ENCODE data around the gene EXOC6. TPM values are rescaled to one million over a fixed set of nuclear protein-coding genes. Genes with fewer than 3 reads are reported as not detected.

The EXOC6 gene
- total and polyA plus RNA-seq, 2 donors from 2014 or later = 9.5 to 17.0 TPM

DNA sequence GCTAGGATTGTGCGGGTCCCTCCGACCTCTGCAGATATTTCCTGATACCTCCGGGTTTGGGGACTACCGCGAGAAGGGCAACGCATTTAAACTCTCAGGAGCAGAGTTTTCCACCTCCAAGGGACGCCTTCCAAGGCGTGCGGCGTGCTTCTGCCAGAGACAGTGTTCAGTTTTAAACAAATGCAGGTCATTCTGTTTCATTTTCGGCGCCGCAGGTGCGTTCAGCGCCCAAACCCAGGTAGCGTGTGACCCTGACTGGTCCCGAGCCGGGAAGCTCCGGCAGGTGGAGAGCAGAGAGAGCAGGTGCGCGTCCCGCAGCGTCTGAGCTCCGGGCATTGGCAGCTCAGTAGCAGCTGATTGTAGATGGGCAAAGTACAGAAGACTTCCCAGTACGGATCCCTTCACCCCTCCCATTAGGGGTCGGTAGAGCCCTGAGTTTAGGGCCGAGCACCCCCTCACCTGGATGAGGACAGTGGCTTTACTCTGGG, 223.9 kb downstream of the EXOC6 start:
- peak overlapping the region in 1 of 3 donors; percentile 0 for H3K9ac ChIP-seq (ENCODE audit: low read length in 3 of 3)
- peaks cover 71% of the 10 kb centered on the region for H3K27me3 ChIP-seq (ENCODE audit: control insufficient read depth, insufficient read depth, low read length)
- TF ChIP-seq, protein P1, sequence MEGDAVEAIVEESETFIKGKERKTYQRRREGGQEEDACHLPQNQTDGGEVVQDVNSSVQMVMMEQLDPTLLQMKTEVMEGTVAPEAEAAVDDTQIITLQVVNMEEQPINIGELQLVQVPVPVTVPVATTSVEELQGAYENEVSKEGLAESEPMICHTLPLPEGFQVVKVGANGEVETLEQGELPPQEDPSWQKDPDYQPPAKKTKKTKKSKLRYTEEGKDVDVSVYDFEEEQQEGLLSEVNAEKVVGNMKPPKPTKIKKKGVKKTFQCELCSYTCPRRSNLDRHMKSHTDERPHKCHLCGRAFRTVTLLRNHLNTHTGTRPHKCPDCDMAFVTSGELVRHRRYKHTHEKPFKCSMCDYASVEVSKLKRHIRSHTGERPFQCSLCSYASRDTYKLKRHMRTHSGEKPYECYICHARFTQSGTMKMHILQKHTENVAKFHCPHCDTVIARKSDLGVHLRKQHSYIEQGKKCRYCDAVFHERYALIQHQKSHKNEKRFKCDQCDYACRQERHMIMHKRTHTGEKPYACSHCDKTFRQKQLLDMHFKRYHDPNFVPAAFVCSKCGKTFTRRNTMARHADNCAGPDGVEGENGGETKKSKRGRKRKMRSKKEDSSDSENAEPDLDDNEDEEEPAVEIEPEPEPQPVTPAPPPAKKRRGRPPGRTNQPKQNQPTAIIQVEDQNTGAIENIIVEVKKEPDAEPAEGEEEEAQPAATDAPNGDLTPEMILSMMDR (IDR thresholded peaks at IDR 0.05; ENCODE audit: borderline replicate concordance, extremely low read depth, insufficient read depth) = no peak
- H3K36me3 ChIP-seq (ENCODE audit: control insufficient read depth in 2 of 3, insufficient read depth in 3 of 3, low read length in 3 of 3) = no peaks in the 10 kb centered on the region
- DNase-seq (no peak), FAIRE-seq (no peak)
- intact Hi-C loops (cut with DNase I) = no loop called here
- H3K4me1 ChIP-seq (ENCODE audit: control insufficient read depth in 2 of 3, insufficient read depth in 2 of 3, low read depth in 1 of 3, low read length in 3 of 3) = peaks cover 0 to 26% (median 0%) of the 10 kb centered on the region in 3 donors
- no peak overlapping the region for H3K27ac ChIP-seq (ENCODE audit: low read depth in 2 of 2, low read length in 2 of 2)
- peak overlapping the region in 2 of 3 donors; percentile 57 to 73 for H3K4me3 ChIP-seq (ENCODE audit: low read length in 3 of 3)
- no peaks in the 10 kb centered on the region for H3K9me3 ChIP-seq (ENCODE audit: control insufficient read depth in 2 of 3, insufficient read depth in 1 of 3, low read length in 3 of 3)

DNA sequence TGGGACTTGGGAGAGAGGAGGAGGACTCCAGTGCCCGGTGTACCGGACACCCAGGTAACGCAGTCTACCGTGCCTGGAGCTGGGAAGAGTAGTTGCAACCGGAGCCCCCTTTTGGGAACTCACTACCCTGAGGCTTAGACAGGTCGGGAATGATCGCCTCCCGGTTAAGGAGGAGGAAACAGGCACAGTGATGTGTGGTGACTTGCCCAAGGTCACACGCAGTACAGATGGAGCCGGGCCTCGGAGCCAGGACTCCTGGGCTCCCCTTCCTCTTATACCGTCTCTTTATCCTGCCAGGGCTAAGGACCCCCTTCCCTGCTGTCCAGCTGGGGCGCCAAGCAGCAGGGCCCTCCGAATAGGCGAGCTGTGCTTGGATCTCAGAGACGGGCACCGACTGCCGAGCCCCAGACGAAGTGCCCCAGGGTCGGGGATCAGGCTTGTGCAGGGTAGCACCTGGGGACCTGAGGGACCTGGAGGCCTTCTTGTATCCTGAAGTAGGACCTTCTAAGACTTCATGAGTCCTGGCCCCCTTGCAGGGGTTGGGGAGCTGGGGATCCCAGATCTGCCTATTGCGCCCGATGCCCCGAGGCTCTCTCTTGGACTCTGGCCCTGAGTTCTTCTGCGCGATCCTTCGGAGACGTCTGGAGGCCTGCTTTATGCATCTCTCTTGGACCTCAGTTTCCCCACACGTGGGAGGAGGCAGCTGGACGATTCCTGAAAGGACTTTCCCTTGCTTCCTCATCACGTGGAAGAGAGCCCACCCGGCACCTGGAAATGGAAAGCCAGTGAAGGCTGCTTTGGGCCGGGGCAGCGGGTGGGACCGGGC, 224.6 kb downstream of the EXOC6 start:
- Histone ChIP-seq H3K9me3 (ENCODE audit: control insufficient read depth in 2 of 3, insufficient read depth in 1 of 3, low read length in 3 of 3) (no peaks in the 10 kb centered on the region), H3K27me3 (ENCODE audit: control insufficient read depth, insufficient read depth, low read length) (peaks cover 71% of the 10 kb centered on the region), H3K9ac (ENCODE audit: low read length in 3 of 3) (no peak overlapping the region), H3K36me3 (ENCODE audit: control insufficient read depth in 2 of 3, insufficient read depth in 3 of 3, low read length in 3 of 3) (no peaks in the 10 kb centered on the region), H3K4me1 (ENCODE audit: control insufficient read depth in 2 of 3, insufficient read depth in 2 of 3, low read depth in 1 of 3, low read length in 3 of 3) (peaks cover 0 to 26% (median 0%) of the 10 kb centered on the region in 3 donors), H3K27ac (ENCODE audit: low read depth in 2 of 2, low read length in 2 of 2) (no peak overlapping the region), H3K4me3 (ENCODE audit: low read length in 3 of 3) (peak overlapping the region in 1 of 3 donors; percentile 73)
- TF ChIP-seq, protein P1 (IDR thresholded peaks at IDR 0.05; ENCODE audit: borderline replicate concordance, extremely low read depth, insufficient read depth) = no peak
- no peak for FAIRE-seq
- DNase-seq = no peak
- intact Hi-C loops (cut with DNase I) = no loop called here

DNA sequence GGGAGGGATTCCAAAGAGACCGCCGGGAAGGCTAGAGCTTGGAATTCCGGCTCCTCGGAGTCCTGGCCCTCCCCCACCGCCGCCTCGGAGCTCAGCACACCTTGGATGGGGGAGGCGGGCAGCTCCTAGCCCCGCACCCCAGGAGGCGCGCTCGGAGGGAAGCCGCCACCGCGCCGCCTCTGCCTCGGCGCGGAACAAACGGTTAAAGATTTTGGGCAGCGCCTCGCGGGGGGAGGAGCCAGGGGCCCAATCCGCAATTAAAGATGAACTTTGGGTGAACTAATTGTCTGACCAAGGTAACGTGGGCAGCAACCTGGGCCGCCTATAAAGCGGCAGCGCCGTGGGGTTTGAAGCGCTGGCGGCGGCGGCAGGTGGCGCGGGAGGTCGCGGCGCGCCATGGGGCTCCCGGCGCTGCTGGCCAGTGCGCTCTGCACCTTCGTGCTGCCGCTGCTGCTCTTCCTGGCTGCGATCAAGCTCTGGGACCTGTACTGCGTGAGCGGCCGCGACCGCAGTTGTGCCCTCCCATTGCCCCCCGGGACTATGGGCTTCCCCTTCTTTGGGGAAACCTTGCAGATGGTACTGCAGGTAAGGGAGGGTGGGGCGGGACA, 225.3 kb downstream of the EXOC6 start, which contains the start of gene CYP26A1:
CYP26A1 (plus strand) TSS at position 355 of the 608 bp plus-strand sequence; CDS start at position 397, 42 bp downstream.
- Histone ChIP-seq H3K9me3 (ENCODE audit: control insufficient read depth in 2 of 3, insufficient read depth in 1 of 3, low read length in 3 of 3) (no peaks in the 10 kb centered on the region), H3K27me3 (ENCODE audit: control insufficient read depth, insufficient read depth, low read length) (peaks cover 69% of the 10 kb centered on the region), H3K27ac (ENCODE audit: low read depth in 2 of 2, low read length in 2 of 2) (no peak within 1 kb of the TSS), H3K9ac (ENCODE audit: low read length in 3 of 3) (no peak within 1 kb of the TSS), H3K4me1 (ENCODE audit: control insufficient read depth in 2 of 3, insufficient read depth in 2 of 3, low read depth in 1 of 3, low read length in 3 of 3) (peaks cover 0 to 26% (median 0%) of the 10 kb centered on the region in 3 donors), H3K36me3 (ENCODE audit: control insufficient read depth in 2 of 3, insufficient read depth in 3 of 3, low read length in 3 of 3) (no peaks in the 10 kb centered on the region), H3K4me3 (ENCODE audit: low read length in 3 of 3) (peak within 1 kb of the TSS in 1 of 3 donors; percentile 73)
- peak in 2 of 5 donors; percentile 37 to 49 for DNase-seq
- TF ChIP-seq, protein P1 (IDR thresholded peaks at IDR 0.05; ENCODE audit: borderline replicate concordance, extremely low read depth, insufficient read depth) = no peak
- FAIRE-seq = no peak
- intact Hi-C loops (cut with DNase I) = no loop called here

Measured in kidney (tissue), 14 donors.